Uterus (tissue), 2 donors: ENCODE measurements around the gene TOMM20.

Experiments used
- CTCF ChIP-seq, 4 experiments: fragments of 200-600 bp in 2 of 4; fragments of 450-650 bp in 2 of 4; sonication (generic) in 2 of 4; IDR thresholded peaks; one replicate each; pipeline ENCODE4 v1.5.1; 2016 to 2019; ENCODE audit warnings: antibody characterized with exemption in 4 of 4, mild to moderate bottlenecking in 2 of 4, moderate library complexity in 1 of 4
- POLR2A ChIP-seq, 2 donors: fragments of 450-650 bp; IDR thresholded peaks; one replicate each; pipeline ENCODE4 v1.6.1; 2016; ENCODE audit warnings: antibody characterized with exemption in 2 of 2, mild to moderate bottlenecking in 1 of 2, moderate library complexity in 1 of 2

- no peak for TF ChIP-seq CTCF (IDR thresholded peaks at IDR 0.05)
- no peak for TF ChIP-seq POLR2A (IDR thresholded peaks at IDR 0.05)
Observed at GRCh38 chr1:235113183-235113917, 15.3 kb downstream of the TOMM20 start.
